ENCODE data around the gene LXN. TPM values are rescaled to one million over a fixed set of nuclear protein-coding genes. Genes with fewer than 3 reads are reported as not detected.

The LXN gene
- total RNA-seq, 1 donor from 2014 or later = 70.6 TPM

GRCh38 chr3:158685159-158685558 lies 12.7 kb upstream of the LXN start:
- no peak for DNase-seq (ENCODE audit: low spot score)
- no peaks in the 10 kb centered on the region for H3K27me3 Mint-ChIP-seq (ENCODE audit: unreplicated experiment)
- peaks cover 15% of the 10 kb centered on the region for H3K4me1 Mint-ChIP-seq (ENCODE audit: unreplicated experiment)

DNA sequence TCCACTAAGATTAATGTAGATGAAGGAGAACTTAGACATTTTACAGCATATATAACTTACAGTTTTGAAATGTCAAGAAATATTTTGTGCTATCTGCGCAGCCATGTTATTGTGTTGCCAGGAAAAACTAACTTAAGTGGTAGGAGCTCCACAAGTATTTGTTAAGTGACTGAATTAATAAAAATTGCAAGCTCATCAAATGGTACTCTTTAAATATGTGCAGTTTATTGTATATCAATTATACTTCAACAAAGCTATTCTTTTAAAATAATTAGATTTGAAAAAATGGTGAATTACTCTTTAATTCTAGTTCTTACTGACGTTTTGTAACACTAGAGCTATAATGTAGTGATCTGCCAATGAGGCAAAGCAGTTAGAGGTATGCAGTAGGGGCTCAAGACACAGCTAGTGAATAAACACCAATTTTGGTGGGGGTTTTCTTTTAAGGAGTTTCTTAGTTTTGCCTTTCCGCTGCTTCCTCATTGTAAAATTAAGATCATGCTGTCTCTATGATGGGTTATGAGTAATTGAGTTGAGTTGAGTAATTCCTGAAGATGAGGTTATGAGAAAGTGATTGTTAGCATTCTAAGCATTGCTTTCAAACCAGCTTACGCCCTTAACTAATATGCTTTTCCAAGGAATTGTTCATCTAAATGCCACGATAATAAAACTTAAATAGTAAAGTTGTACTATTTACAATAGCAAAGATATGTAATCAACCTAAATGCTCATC lies 10.9 kb upstream of the LXN start:
- Mint-ChIP-seq H3K4me3 (ENCODE audit: unreplicated experiment) (no peak overlapping the region), H3K9me3 (ENCODE audit: unreplicated experiment) (no peaks in the 10 kb centered on the region), H3K4me1 (ENCODE audit: unreplicated experiment) (peaks cover 15% of the 10 kb centered on the region), H3K36me3 (ENCODE audit: low read depth, unreplicated experiment) (peaks cover 3% of the 10 kb centered on the region), H3K27ac (ENCODE audit: unreplicated experiment) (peak overlapping the region; percentile 55), H3K27me3 (ENCODE audit: unreplicated experiment) (no peaks in the 10 kb centered on the region)
- no peak for DNase-seq (ENCODE audit: low spot score)
- TF ChIP-seq CTCF (IDR thresholded peaks at IDR 0.05; ENCODE audit: unreplicated experiment) = no peak

More at GRCh38 chr3:158685159-158685558, 12.7 kb upstream of the LXN start:
- no peaks in the 10 kb centered on the region for H3K36me3 Mint-ChIP-seq (ENCODE audit: low read depth, unreplicated experiment)
- no peak overlapping the region for H3K4me3 Mint-ChIP-seq (ENCODE audit: unreplicated experiment)
- no peak for TF ChIP-seq CTCF (IDR thresholded peaks at IDR 0.05; ENCODE audit: unreplicated experiment)
- no peaks in the 10 kb centered on the region for H3K9me3 Mint-ChIP-seq (ENCODE audit: unreplicated experiment)
- peak overlapping the region; percentile 87 for H3K27ac Mint-ChIP-seq (ENCODE audit: unreplicated experiment)

GRCh38 chr3:158680861-158681260 lies 8.4 kb upstream of the LXN start:
- no peaks in the 10 kb centered on the region for H3K9me3 Mint-ChIP-seq (ENCODE audit: unreplicated experiment)
- H3K4me1 Mint-ChIP-seq (ENCODE audit: unreplicated experiment) = peaks cover 15% of the 10 kb centered on the region
- no peak for DNase-seq (ENCODE audit: low spot score)

DNA sequence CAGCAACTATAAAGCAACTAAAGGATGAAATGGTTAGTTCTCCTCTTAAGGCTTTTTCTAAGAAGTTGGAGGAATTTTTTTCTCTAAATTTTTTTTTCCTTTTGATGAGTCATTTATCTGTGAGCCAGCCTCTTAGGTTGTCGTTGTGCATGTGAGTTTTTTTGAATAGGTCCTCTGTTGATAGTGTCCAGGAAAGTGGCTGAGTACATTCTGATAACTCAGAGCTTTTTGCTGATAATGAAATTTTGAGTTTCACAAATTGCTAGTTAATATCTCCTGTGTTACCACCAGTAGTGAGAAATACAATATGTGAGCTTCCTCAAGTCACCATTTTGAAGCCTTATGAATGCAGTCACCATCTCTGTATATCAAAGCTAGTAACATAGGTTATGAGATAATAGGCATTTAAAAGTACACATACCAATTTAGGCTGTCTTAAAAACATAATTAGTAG lies 7.1 kb upstream of the LXN start:
- Mint-ChIP-seq H3K4me1 (ENCODE audit: unreplicated experiment) (peaks cover 7% of the 10 kb centered on the region), H3K27ac (ENCODE audit: unreplicated experiment) (no peak overlapping the region), H3K9me3 (ENCODE audit: unreplicated experiment) (no peaks in the 10 kb centered on the region), H3K36me3 (ENCODE audit: low read depth, unreplicated experiment) (peaks cover 9% of the 10 kb centered on the region), H3K27me3 (ENCODE audit: unreplicated experiment) (no peaks in the 10 kb centered on the region), H3K4me3 (ENCODE audit: unreplicated experiment) (no peak overlapping the region)
- no peak for DNase-seq (ENCODE audit: low spot score)
- TF ChIP-seq CTCF (IDR thresholded peaks at IDR 0.05; ENCODE audit: unreplicated experiment) = no peak

More at GRCh38 chr3:158680861-158681260, 8.4 kb upstream of the LXN start:
- Mint-ChIP-seq H3K27ac (ENCODE audit: unreplicated experiment) (no peak overlapping the region), H3K36me3 (ENCODE audit: low read depth, unreplicated experiment) (peaks cover 9% of the 10 kb centered on the region), H3K27me3 (ENCODE audit: unreplicated experiment) (no peaks in the 10 kb centered on the region), H3K4me3 (ENCODE audit: unreplicated experiment) (no peak overlapping the region)
- TF ChIP-seq CTCF (IDR thresholded peaks at IDR 0.05; ENCODE audit: unreplicated experiment) = no peak

DNA sequence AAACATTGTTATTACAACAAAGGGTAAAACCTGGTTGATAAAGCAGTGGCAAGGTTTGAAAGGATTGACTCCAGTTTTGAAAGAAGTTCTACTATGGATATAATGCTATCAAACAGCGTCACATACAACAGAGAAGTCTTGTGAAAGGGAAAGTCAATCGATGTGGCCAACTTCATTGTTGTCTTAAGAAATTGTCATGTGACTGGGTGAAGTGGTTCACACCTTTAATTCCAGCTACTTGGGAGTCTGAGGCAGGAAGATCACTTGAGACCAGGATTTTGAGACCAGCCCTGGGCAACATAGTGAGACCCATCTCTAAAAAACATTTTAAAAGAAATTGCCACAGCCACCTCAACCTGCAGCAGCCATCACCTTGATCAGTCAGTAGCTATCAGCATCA lies 6.2 kb upstream of the LXN start:
- Mint-ChIP-seq H3K36me3 (ENCODE audit: low read depth, unreplicated experiment) (peaks cover 9% of the 10 kb centered on the region), H3K27ac (ENCODE audit: unreplicated experiment) (no peak overlapping the region), H3K9me3 (ENCODE audit: unreplicated experiment) (no peaks in the 10 kb centered on the region), H3K27me3 (ENCODE audit: unreplicated experiment) (peaks cover 3% of the 10 kb centered on the region), H3K4me3 (ENCODE audit: unreplicated experiment) (no peak overlapping the region), H3K4me1 (ENCODE audit: unreplicated experiment) (peaks cover under 1% of the 10 kb centered on the region)
- TF ChIP-seq CTCF (IDR thresholded peaks at IDR 0.05; ENCODE audit: unreplicated experiment) = no peak
- DNase-seq (ENCODE audit: low spot score) = no peak
